HT1080 (cell line): Measurements from ENCODE around the gene BOLA3. TPM values are rescaled to one million over a fixed set of nuclear protein-coding genes. Genes with fewer than 3 reads are reported as not detected.

Experiments used
- total RNA-seq: library from RNA; depleted of rRNA; stranded (reverse); fragments of >200 nt; shearing (Covaris generic); gene quantifications from 2 replicates; pipeline ENCODE4 v1.2.3, GENCODE V29; 2014; rRNA removed

The BOLA3 gene
- total RNA-seq, 1 experiment from 2014 or later: 125 TPM

Other genes starting within 250 kb of the BOLA3 start
- 89.7 and 92.1 TPM in 2 replicates for gene DGUOK, start 221.0 kb downstream of the BOLA3 start, total RNA-seq
- gene TET3, start 163.0 kb downstream of the BOLA3 start, total RNA-seq: 3.1 and 4.4 TPM in 2 replicates
- gene MOB1A, start 31.0 kb upstream of the BOLA3 start, total RNA-seq: 77.6 and 83.8 TPM in 2 replicates
- 201 and 225 TPM in 2 replicates for gene MTHFD2, start 50.7 kb upstream of the BOLA3 start, total RNA-seq
- not detected in 2 replicates for gene SLC4A5, start 195.5 kb upstream of the BOLA3 start, total RNA-seq
- 73.0 and 84.6 TPM in 2 replicates for gene DCTN1, start 232.4 kb upstream of the BOLA3 start, total RNA-seq